H1 (cell line): ENCODE measurements around the gene UBR2. TPM values are rescaled to one million over a fixed set of nuclear protein-coding genes. Genes with fewer than 3 reads are reported as not detected.

Experiments
- ASH2L ChIP-seq: fragments of 200-600, 300-600 bp; sonication (generic); IDR thresholded peaks from one replicate; pipeline ENCODE4 v1.7.1; 2017; ENCODE audit warnings: low read length
- BCL11A ChIP-seq, 2 experiments: IDR thresholded peaks; one replicate each; pipeline ENCODE4 v1.6.1; 2011; ENCODE audit warnings: low read depth in 2 of 2, low read length in 2 of 2, mild to moderate bottlenecking in 2 of 2
- BRCA1 ChIP-seq: IDR thresholded peaks from 2 replicates; pipeline ENCODE4 v1.6.1; 2012; ENCODE audit warnings: low read depth, low read length, improper control_type of control experiment
- CBX8 ChIP-seq: fragments of 300-800, 300-1000 bp; sonication (generic); IDR thresholded peaks from 2 replicates; pipeline ENCODE4 v1.7.1; 2016; ENCODE audit warnings: low read depth, low read length, borderline replicate concordance
- CHD2 ChIP-seq: IDR thresholded peaks from 2 replicates; pipeline ENCODE4 v1.6.1; 2012; ENCODE audit warnings: low read length, improper control_type of control experiment
- CTBP2 ChIP-seq: IDR thresholded peaks from 2 replicates; pipeline ENCODE4 v1.7.0; 2011; ENCODE audit warnings: borderline replicate concordance, mild to moderate bottlenecking, moderate library complexity, mixed read lengths, low read length; ENCODE audit not compliant: insufficient read depth, insufficient read length
- EP300 ChIP-seq, 2 experiments: IDR thresholded peaks; 1 replicate in 1 of 2; 2 replicates in 1 of 2; pipeline ENCODE4 v1.6.1; 2011 to 2012; ENCODE audit warnings: low read depth in 2 of 2, low read length in 2 of 2, mild to moderate bottlenecking in 2 of 2, borderline replicate concordance in 1 of 2, inconsistent platforms in 1 of 2, moderate library complexity in 1 of 2
- EZH2 ChIP-seq: fragments of 200-600 bp; sonication (generic); IDR thresholded peaks from 2 replicates; pipeline ENCODE4 v1.7.1; 2012; ENCODE audit warnings: low read depth, mild to moderate bottlenecking, moderate library complexity, low read length, inconsistent platforms; ENCODE audit not compliant: severe bottlenecking
- FOSL1 ChIP-seq: IDR thresholded peaks from 2 replicates; pipeline ENCODE4 v1.6.1; 2011; ENCODE audit warnings: mild to moderate bottlenecking, low read depth, low read length, moderate library complexity; ENCODE audit not compliant: insufficient read depth
- HDAC2 ChIP-seq, 2 experiments: fragments of 300-600 bp in 1 of 2; sonication (generic) in 1 of 2; IDR thresholded peaks; 2 replicates each; pipeline ENCODE4 v1.6.1; 2011 to 2012; ENCODE audit warnings: low read depth in 2 of 2, low read length in 2 of 2, mild to moderate bottlenecking in 2 of 2, moderate library complexity in 2 of 2, borderline replicate concordance in 1 of 2, inconsistent platforms in 1 of 2
- KDM1A ChIP-seq: fragments of 200-600, 300-600 bp; sonication (generic); IDR thresholded peaks from 2 replicates; pipeline ENCODE4 v1.7.1; 2016; ENCODE audit warnings: mild to moderate bottlenecking, low read length, borderline replicate concordance
- RBBP5 ChIP-seq: IDR thresholded peaks from 2 replicates; pipeline ENCODE4 v1.7.1; 2012; ENCODE audit warnings: low read depth, mild to moderate bottlenecking, inconsistent platforms, low read length, moderate library complexity, borderline replicate concordance
- RFX5 ChIP-seq: IDR thresholded peaks from 2 replicates; pipeline ENCODE4 v1.6.1; 2011; ENCODE audit warnings: low read depth, low read length, improper control_type of control experiment, borderline replicate concordance
- RXRA ChIP-seq: IDR thresholded peaks from 2 replicates; pipeline ENCODE4 v1.6.1; 2011; ENCODE audit warnings: low read depth, mild to moderate bottlenecking, low read length, moderate library complexity; ENCODE audit not compliant: insufficient read depth
- SAP30 ChIP-seq: fragments of 300-600 bp; sonication (generic); IDR thresholded peaks from 2 replicates; pipeline ENCODE4 v1.7.1; 2012; ENCODE audit warnings: low read length, moderate library complexity, mild to moderate bottlenecking, inconsistent platforms; ENCODE audit not compliant: insufficient read depth, insufficient replicate concordance
- SIN3A ChIP-seq, 2 experiments: IDR thresholded peaks in 1 of 2; conservative IDR thresholded peaks in 1 of 2; 2 replicates each; pipeline ENCODE4 v1.6.1; 2011 to 2012; ENCODE audit warnings: low read length in 2 of 2, improper control_type of control experiment in 1 of 2, low read depth in 1 of 2, mild to moderate bottlenecking in 1 of 2
- SP2 ChIP-seq: IDR thresholded peaks from 2 replicates; pipeline ENCODE4 v1.6.1; 2012; ENCODE audit warnings: mild to moderate bottlenecking, low read length, inconsistent platforms
- SUZ12 ChIP-seq: fragments of 200-600 bp; sonication (generic); IDR thresholded peaks from 2 replicates; pipeline ENCODE4 v1.6.1; 2012; ENCODE audit warnings: mild to moderate bottlenecking, inconsistent platforms, low read length, moderate library complexity, mixed read lengths
- TEAD4 ChIP-seq: IDR thresholded peaks from 2 replicates; pipeline ENCODE4 v1.6.1; 2012; ENCODE audit warnings: low read depth, low read length, inconsistent platforms, mixed read lengths
- USF2 ChIP-seq: IDR thresholded peaks from 2 replicates; pipeline ENCODE4 v1.6.1; 2011; ENCODE audit warnings: low read length, improper control_type of control experiment
- ZNF274 ChIP-seq: IDR thresholded peaks from 2 replicates; pipeline ENCODE4 v1.7.0; 2012; ENCODE audit warnings: low read length, borderline replicate concordance; ENCODE audit errors: extremely low read depth
- polyA plus RNA-seq, 7 experiments: library from polyadenylated mRNA; depleted of rRNA in 3 of 7; stranded (reverse) in 5 of 7; unstranded in 2 of 7; fragments of >200 nt in 5 of 7; fragments of 200-250 nt in 2 of 7; gene quantifications; 1 replicate in 5 of 7; 2 replicates in 1 of 7; 4 replicates in 1 of 7; pipeline versions ENCODE4 v1.2.1 to v1.2.3, GENCODE V29; 2011 to 2013; ENCODE audit warnings: missing spikeins in 2 of 7, mixed read lengths in 2 of 7
- total RNA-seq: library from RNA; stranded (reverse); fragmentation: NEBNext Ultra II Directional; extraction: Animal tissue kit (Norgen Biotek cat#: 25700); gene quantifications from 2 replicates; pipeline ENCODE4 v1.2.1, GENCODE V29; 2021

The UBR2 gene
- total and polyA plus RNA-seq, 2 of the 8 experiments (the other 6 are each of a cell fraction or from before 2014, with no cell fraction given), result 6.5 to 19.5 TPM

- no peak for TF ChIP-seq EZH2
- no peak for TF ChIP-seq BRCA1
- TF ChIP-seq EP300 (IDR thresholded peaks at IDR 0.05; ENCODE audit: borderline replicate concordance in 1 of 2, low read depth in 2 of 2, low read length in 2 of 2), result peak in 1 of 2 experiments; percentile 31; a peak in 1 of 3 replicates
- TF ChIP-seq SUZ12, result no peak
- TF ChIP-seq CBX8, result no peak
- TF ChIP-seq RBBP5, result peak; percentile 73
- no peak for TF ChIP-seq ZNF274
- peak; percentile 92 for TF ChIP-seq ASH2L
- TF ChIP-seq SIN3A (conservative IDR thresholded peaks at IDR 0.05 in 1 of 2, IDR thresholded peaks at IDR 0.05 in 1 of 2; ENCODE audit: low read depth in 1 of 2, low read length in 2 of 2), result peak; percentile 39 to 95; a peak in 2 of 4 replicates
- no peak for TF ChIP-seq USF2
- TF ChIP-seq RFX5, result no peak
- TF ChIP-seq SAP30, result peak; percentile 56
- no peak for TF ChIP-seq KDM1A
- 0 out of 2 replicates have a peak, but pooled peaks have one; percentile 9 for TF ChIP-seq CHD2
- TF ChIP-seq FOSL1, result no peak
- TF ChIP-seq BCL11A (IDR thresholded peaks at IDR 0.05; ENCODE audit: low read depth in 2 of 2, low read length in 2 of 2), result no peak
- no peak for TF ChIP-seq RXRA
- TF ChIP-seq CTBP2, result no peak
- no peak for TF ChIP-seq SP2
- TF ChIP-seq HDAC2 (IDR thresholded peaks at IDR 0.05; ENCODE audit: borderline replicate concordance in 1 of 2, low read depth in 2 of 2, low read length in 2 of 2), result peak; percentile 20 to 59; a peak in 1 of 4 replicates
- TF ChIP-seq TEAD4, result no peak; the same call in 1 of the 2 replicates
Observed at GRCh38 chr6:42563697-42564505, at the start of gene UBR2 (continued).
